DMS53 treated with DMSO at 0.1 percent for 48 hours (cell line): ENCODE results near the gene SORBS2.

Experiments
- DNase-seq: peaks from one replicate; lab custom pipeline; 2025; ENCODE audit not compliant: unreplicated experiment; lab: John Stamatoyannopoulos, UW

Gene SORBS2

GRCh38 chr4:185651137-185651677 lies 160.8 kb downstream of the SORBS2 start:
- DNase-seq = no peak

- no peak for DNase-seq
Measured at GRCh38 chr4:185648631-185649030, 163.4 kb downstream of the SORBS2 start.

GRCh38 chr4:185645403-185645802 lies 166.6 kb downstream of the SORBS2 start:
- no peak for DNase-seq

GRCh38 chr4:185644408-185644807 lies 167.6 kb downstream of the SORBS2 start:
- no peak for DNase-seq

- DNase-seq = no peak
Measured at GRCh38 chr4:185642907-185643306, 169.1 kb downstream of the SORBS2 start.

GRCh38 chr4:185640811-185641675 lies 171.0 kb downstream of the SORBS2 start:
- DNase-seq = peak; percentile 28

- no peak for DNase-seq
Measured at GRCh38 chr4:185638548-185639301, 173.3 kb downstream of the SORBS2 start.

- DNase-seq = no peak
Measured at GRCh38 chr4:185638093-185638492, 173.9 kb downstream of the SORBS2 start.

GRCh38 chr4:185637163-185637875 lies 174.7 kb downstream of the SORBS2 start:
- peak; percentile 89 for DNase-seq

GRCh38 chr4:185634066-185634652 lies 177.8 kb downstream of the SORBS2 start:
- DNase-seq = no peak

- no peak for DNase-seq
Measured at GRCh38 chr4:185626798-185627197, 185.2 kb downstream of the SORBS2 start.

GRCh38 chr4:185625503-185625902 lies 186.5 kb downstream of the SORBS2 start:
- no peak for DNase-seq

GRCh38 chr4:185624259-185624589 lies 187.8 kb downstream of the SORBS2 start:
- DNase-seq = no peak

- no peak for DNase-seq
Measured at GRCh38 chr4:185623444-185624258, 188.3 kb downstream of the SORBS2 start.

- no peak for DNase-seq
Measured at GRCh38 chr4:185608185-185608584, 203.8 kb downstream of the SORBS2 start.

GRCh38 chr4:185602397-185602796 lies 209.6 kb downstream of the SORBS2 start:
- DNase-seq = no peak

GRCh38 chr4:185600801-185601434 lies 211.1 kb downstream of the SORBS2 start:
- no peak for DNase-seq

GRCh38 chr4:185599553-185600243 lies 212.3 kb downstream of the SORBS2 start:
- no peak for DNase-seq
